K562 (cell line): Measurements from ENCODE around the gene WDR46. TPM values are rescaled to one million over a fixed set of nuclear protein-coding genes. Genes with fewer than 3 reads are reported as not detected.

Experiments used
- BACH1 ChIP-seq: fragments of 200-800 bp; sonication (Bioruptor generic); IDR thresholded peaks from 2 replicates; pipeline ENCODE4 v1.6.1; 2016; ENCODE audit warnings: missing genetic modification characterization, missing compliant biosample characterization
- CCAR2 ChIP-seq: fragments of 200-400 bp; formaldehyde crosslinking; IDR thresholded peaks from 2 replicates; pipeline ENCODE4 v1.6.1; 2017; ENCODE audit warnings: mild to moderate bottlenecking, low read depth, low read length
- CCNT2 ChIP-seq: IDR thresholded peaks from 2 replicates; pipeline ENCODE4 v1.6.1; 2011; ENCODE audit warnings: borderline replicate concordance, low read depth, mild to moderate bottlenecking, moderate library complexity, mixed read lengths, low read length; ENCODE audit not compliant: insufficient read length; ENCODE audit errors: extremely low read depth
- CXXC5 ChIP-seq: fragments of 250-450 bp; sonication (Bioruptor Pico); IDR thresholded peaks from 2 replicates; pipeline ENCODE4 v1.8.0; 2022; ENCODE audit warnings: inconsistent platforms, mild to moderate bottlenecking, moderate library complexity
- DIDO1 ChIP-seq: fragments of 450-650 bp; IDR thresholded peaks from 2 replicates; pipeline ENCODE4 v1.6.1; 2016; ENCODE audit warnings: low read depth, missing biosample characterization, missing genetic modification characterization
- E2F6 ChIP-seq, 2 experiments: IDR thresholded peaks; 2 replicates each; pipeline ENCODE4 v1.6.1; 2011; ENCODE audit warnings: borderline replicate concordance in 1 of 2, control low read depth in 1 of 2, low read depth in 1 of 2, low read length in 1 of 2, mild to moderate bottlenecking in 1 of 2, mixed read lengths in 1 of 2, moderate library complexity in 1 of 2; ENCODE audit not compliant: insufficient read depth in 1 of 2, insufficient read length in 1 of 2, poor library complexity in 1 of 2, severe bottlenecking in 1 of 2; ENCODE audit errors: extremely low read depth in 1 of 2
- EP400 ChIP-seq: fragments of 450-650 bp; IDR thresholded peaks from 2 replicates; pipeline ENCODE4 v1.6.1; 2017; ENCODE audit warnings: antibody characterized with exemption, mild to moderate bottlenecking, moderate library complexity
- ERF ChIP-seq: fragments of 450-650 bp; formaldehyde crosslinking; IDR thresholded peaks from 2 replicates; pipeline ENCODE4 v1.4.0; 2020; ENCODE audit warnings: mild to moderate bottlenecking, mixed read lengths
- FOXP4 ChIP-seq: sonication (generic); formaldehyde crosslinking; IDR thresholded peaks from 2 replicates; pipeline ENCODE4 v1.8.0; 2022; ENCODE audit warnings: mild to moderate bottlenecking, missing genetic modification reagents, borderline replicate concordance
- JUND ChIP-seq, 2 experiments: IDR thresholded peaks; 2 replicates in 1 of 2; 3 replicates in 1 of 2; pipeline ENCODE4 v1.6.1; 2011; ENCODE audit warnings: borderline replicate concordance in 2 of 2, low read depth in 2 of 2, low read length in 2 of 2, improper control_type of control experiment in 1 of 2, missing biosample characterization in 1 of 2, missing genetic modification characterization in 1 of 2, missing genetic modification reagents in 1 of 2
- KDM5B ChIP-seq: fragments of 200-600 bp; sonication (generic); IDR thresholded peaks from 2 replicates; pipeline ENCODE4 v1.6.1; 2012; ENCODE audit warnings: low read depth, mild to moderate bottlenecking, moderate library complexity, low read length, control low read depth, inconsistent platforms; ENCODE audit not compliant: insufficient replicate concordance
- KHSRP ChIP-seq: fragments of 450-650 bp; IDR thresholded peaks from 2 replicates; pipeline ENCODE4 v1.6.1; 2017
- KLF10 ChIP-seq: fragments of 250-450 bp; sonication (Bioruptor Pico); IDR thresholded peaks from 2 replicates; pipeline ENCODE4 v1.6.1; 2021; ENCODE audit warnings: matching md5 sums
- NR4A1 ChIP-seq, 2 experiments: fragments of 250-450 bp in 1 of 2; fragments of 450-650 bp in 1 of 2; sonication (Bioruptor Pico) in 1 of 2; IDR thresholded peaks; 2 replicates each; pipeline versions ENCODE4 v1.4.0 to v1.6.1; 2016 to 2020; ENCODE audit warnings: mild to moderate bottlenecking in 2 of 2, missing compliant biosample characterization in 1 of 2, missing genetic modification characterization in 1 of 2, moderate library complexity in 1 of 2
- SMAD4 ChIP-seq: fragments of 250-450 bp; sonication (Bioruptor Pico); conservative IDR thresholded peaks from 2 replicates; pipeline ENCODE4 v1.8.0; 2021; ENCODE audit warnings: inconsistent platforms, mild to moderate bottlenecking, moderate library complexity
- ZNF592 ChIP-seq: fragments of 450-650 bp; IDR thresholded peaks from 2 replicates; pipeline ENCODE4 v1.6.1; 2017; ENCODE audit warnings: antibody characterized with exemption, mild to moderate bottlenecking
- ZNF699 ChIP-seq: fragments of 250-450 bp; sonication (Bioruptor Pico); IDR thresholded peaks from 2 replicates; pipeline ENCODE4 v1.8.0; 2021; ENCODE audit warnings: mild to moderate bottlenecking, moderate library complexity; ENCODE audit not compliant: insufficient replicate concordance
- polyA plus RNA-seq, 8 experiments: library from polyadenylated mRNA; depleted of rRNA in 4 of 8; stranded (reverse) in 5 of 8; unstranded in 3 of 8; fragments of >200 nt; fragmentation: Nextera tagmentation in 2 of 8; fragmentation: Illumina TruSeq in 1 of 8; extraction: Ambion mirVana in 2 of 8; extraction: Trizol in 1 of 8; gene quantifications; 2 replicates each; pipeline versions ENCODE4 v1.2.1 to v1.2.3, GENCODE V29; 2011 to 2014; ENCODE audit warnings: inconsistent platforms in 1 of 8, missing spikeins in 1 of 8
- total RNA-seq, 7 experiments: library from RNA; depleted of rRNA in 6 of 7; stranded (reverse); fragments of >200 nt in 6 of 7; fragmentation: Illumina TruSeq in 2 of 7; extraction: Trizol in 2 of 7; gene quantifications; 2 replicates each; pipeline versions ENCODE4 v1.2.1 to v1.2.3, GENCODE V29; 2011 to 2021; ENCODE audit warnings: low replicate concordance in 1 of 7
- TF ChIP-seq, protein P1 (sequence below): fragments of 450-650 bp; formaldehyde crosslinking; IDR thresholded peaks from 2 replicates; pipeline ENCODE4 v1.4.0; 2020; ENCODE audit warnings: mild to moderate bottlenecking, moderate library complexity

The WDR46 gene
- total and polyA plus RNA-seq, 9 of the 15 experiments (the other 6 are each of a cell fraction or from before 2014, with no cell fraction given) = 8.9 to 146 (median 93.1) TPM

DNA sequence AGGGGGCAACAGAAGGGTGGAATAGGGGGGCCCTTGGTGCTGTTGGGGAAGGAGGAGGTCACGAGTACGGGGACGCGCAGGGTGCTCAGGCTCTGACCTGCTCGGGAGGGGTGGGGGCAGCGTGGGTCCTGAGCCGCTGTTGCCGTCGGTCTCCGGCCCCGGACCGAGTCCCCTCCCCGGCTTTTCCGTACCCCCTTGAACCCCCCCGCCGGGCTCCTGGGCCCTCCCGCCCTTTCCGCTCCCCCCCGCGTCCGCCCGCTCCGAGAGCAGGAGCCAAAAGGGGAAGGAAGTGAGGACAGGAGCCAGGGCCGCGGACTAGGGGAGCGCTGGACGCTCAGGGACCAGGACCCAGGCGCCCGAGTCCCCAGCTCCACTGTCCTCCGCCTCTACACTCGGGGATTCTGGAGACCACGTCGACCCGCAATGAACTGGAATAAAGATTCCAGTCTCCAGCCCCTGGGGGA lies 9.8 kb upstream of the WDR46 start, which contains the start of gene RGL2 (continued):
- TF ChIP-seq ERF (CRISPR knock-in tag) (peak; percentile 92), BACH1 (tag) (no peak), NR4A1 (CRISPR knock-in tag; IDR thresholded peaks at IDR 0.05) (no peak), NR4A1 (tag; IDR thresholded peaks at IDR 0.05) (no peak), CCNT2 (peak; percentile 51), EP400 (no peak), CXXC5 (CRISPR knock-in tag) (peak; percentile 24), FOXP4 (no peak), KDM5B (no peak), ZNF699 (CRISPR knock-in tag) (no peak), CCAR2 (no peak), ZNF592 (no peak), KLF10 (CRISPR knock-in tag) (no peak), KHSRP (no peak), SMAD4 (no peak), E2F6 (IDR thresholded peaks at IDR 0.05; ENCODE audit: borderline replicate concordance in 1 of 2, extremely low read depth in 1 of 2, insufficient read depth in 1 of 2, insufficient read length in 1 of 2, low read depth in 1 of 2, low read length in 1 of 2, poor library complexity in 1 of 2, severe bottlenecking in 1 of 2) (peak in 1 of 2 experiments; percentile 52), DIDO1 (tag) (no peak), JUND (IDR thresholded peaks at IDR 0.05; ENCODE audit: borderline replicate concordance, low read depth, low read length) (no peak), JUND (tag; IDR thresholded peaks at IDR 0.05; ENCODE audit: borderline replicate concordance, low read depth, low read length) (no peak)
- TF ChIP-seq, protein P1, sequence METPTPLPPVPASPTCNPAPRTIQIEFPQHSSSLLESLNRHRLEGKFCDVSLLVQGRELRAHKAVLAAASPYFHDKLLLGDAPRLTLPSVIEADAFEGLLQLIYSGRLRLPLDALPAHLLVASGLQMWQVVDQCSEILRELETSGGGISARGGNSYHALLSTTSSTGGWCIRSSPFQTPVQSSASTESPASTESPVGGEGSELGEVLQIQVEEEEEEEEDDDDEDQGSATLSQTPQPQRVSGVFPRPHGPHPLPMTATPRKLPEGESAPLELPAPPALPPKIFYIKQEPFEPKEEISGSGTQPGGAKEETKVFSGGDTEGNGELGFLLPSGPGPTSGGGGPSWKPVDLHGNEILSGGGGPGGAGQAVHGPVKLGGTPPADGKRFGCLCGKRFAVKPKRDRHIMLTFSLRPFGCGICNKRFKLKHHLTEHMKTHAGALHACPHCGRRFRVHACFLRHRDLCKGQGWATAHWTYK (CRISPR knock-in tag) = no peak; the same call in 1 of the 2 replicates
